Measurements from ENCODE around the gene MMEL1. TPM values are rescaled to one million over a fixed set of nuclear protein-coding genes. Genes with fewer than 3 reads are reported as not detected.

The MMEL1 gene
- polyA plus RNA-seq, 1 of the 3 experiments (the other 2 are of a cell fraction), result 0.16 TPM

- ChIA-PET CTCF (interaction anchor here (1.2 kb wide), 1 partner anchor 10 kb away, joined by 5 read pairs; no protein-coding TSS in a partner anchor), POLR2A (no interaction called here)
- no peak overlapping the region for H3K4me3 ChIP-seq (ENCODE audit: low read depth in 2 of 2, low read length in 1 of 2)
- no peaks in the 10 kb centered on the region for H3K79me2 ChIP-seq (ENCODE audit: insufficient read depth)
- H3K27ac ChIP-seq (ENCODE audit: low read depth in 2 of 2, low read length in 1 of 2), result no peak overlapping the region
- H3K9me2 ChIP-seq, result no peaks in the 10 kb centered on the region
- no peaks in the 10 kb centered on the region for H3K9me3 ChIP-seq
- no peaks in the 10 kb centered on the region for H3K27me3 ChIP-seq (ENCODE audit: insufficient read depth)
- DNase-seq, result peak; percentile 21
- WGBS (ENCODE audit: low lambda C conversion rate), result 100% methylated on average over 3 of the region's 25 CpGs
- no peak overlapping the region for H3K4me2 ChIP-seq
- no peak overlapping the region for H3K9ac ChIP-seq
- no peaks in the 10 kb centered on the region for H3F3A ChIP-seq (replicated peaks; ENCODE audit: insufficient read depth)
- H3K36me3 ChIP-seq (replicated peaks in 1 of 2; ENCODE audit: control insufficient read depth in 1 of 2, insufficient read depth in 2 of 2, low read length in 1 of 2), result no peaks in the 10 kb centered on the region
- H3K4me1 ChIP-seq (ENCODE audit: control insufficient read depth in 1 of 2, insufficient read depth in 2 of 2, low read depth in 1 of 2, low read length in 1 of 2), result no peaks in the 10 kb centered on the region; a peak in 1 of 4 replicates
- TF ChIP-seq SIN3A (IDR thresholded peaks at IDR 0.05; ENCODE audit: borderline replicate concordance, low read depth, low read length), result no peak
- no peak for TF ChIP-seq RFX5 (IDR thresholded peaks at IDR 0.05; ENCODE audit: low read length)
- no peak for TF ChIP-seq GABPA (IDR thresholded peaks at IDR 0.05; ENCODE audit: low read depth)
- TF ChIP-seq TAF1 (IDR thresholded peaks at IDR 0.05; ENCODE audit: borderline replicate concordance, low read depth, low read length), result no peak
- no peak for TF ChIP-seq ZBTB33 (IDR thresholded peaks at IDR 0.05; ENCODE audit: borderline replicate concordance, low read depth)
- no peak for TF ChIP-seq YY1 (IDR thresholded peaks at IDR 0.05; ENCODE audit: low read depth)
- TF ChIP-seq TEAD4 (IDR thresholded peaks at IDR 0.05; ENCODE audit: borderline replicate concordance, insufficient read depth), result no peak
- TF ChIP-seq MXI1 (IDR thresholded peaks at IDR 0.05; ENCODE audit: low read depth, low read length), result no peak
- no peak for TF ChIP-seq NRF1 (IDR thresholded peaks at IDR 0.05; ENCODE audit: low read depth, low read length)
- TF ChIP-seq, protein P1, sequence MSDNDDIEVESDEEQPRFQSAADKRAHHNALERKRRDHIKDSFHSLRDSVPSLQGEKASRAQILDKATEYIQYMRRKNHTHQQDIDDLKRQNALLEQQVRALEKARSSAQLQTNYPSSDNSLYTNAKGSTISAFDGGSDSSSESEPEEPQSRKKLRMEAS (IDR thresholded peaks at IDR 0.05; ENCODE audit: low read depth), result no peak
- TF ChIP-seq EZH2phosphoT487 (IDR thresholded peaks at IDR 0.05; ENCODE audit: borderline replicate concordance, low read depth), result no peak
- TF ChIP-seq FOXJ3 (CRISPR knock-in tag; IDR thresholded peaks at IDR 0.05), result no peak
- TF ChIP-seq EP300 (IDR thresholded peaks at IDR 0.05; ENCODE audit: borderline replicate concordance in 1 of 2, low read depth in 1 of 2, low read length in 1 of 2), result no peak
- no peaks in the 10 kb centered on the region for H4K20me1 ChIP-seq (ENCODE audit: insufficient read depth)
- no peak overlapping the region for H2AFZ ChIP-seq (ENCODE audit: low read depth)
Measured at GRCh38 chr1:2603521-2604155, 29.2 kb downstream of the MMEL1 start.

DNA sequence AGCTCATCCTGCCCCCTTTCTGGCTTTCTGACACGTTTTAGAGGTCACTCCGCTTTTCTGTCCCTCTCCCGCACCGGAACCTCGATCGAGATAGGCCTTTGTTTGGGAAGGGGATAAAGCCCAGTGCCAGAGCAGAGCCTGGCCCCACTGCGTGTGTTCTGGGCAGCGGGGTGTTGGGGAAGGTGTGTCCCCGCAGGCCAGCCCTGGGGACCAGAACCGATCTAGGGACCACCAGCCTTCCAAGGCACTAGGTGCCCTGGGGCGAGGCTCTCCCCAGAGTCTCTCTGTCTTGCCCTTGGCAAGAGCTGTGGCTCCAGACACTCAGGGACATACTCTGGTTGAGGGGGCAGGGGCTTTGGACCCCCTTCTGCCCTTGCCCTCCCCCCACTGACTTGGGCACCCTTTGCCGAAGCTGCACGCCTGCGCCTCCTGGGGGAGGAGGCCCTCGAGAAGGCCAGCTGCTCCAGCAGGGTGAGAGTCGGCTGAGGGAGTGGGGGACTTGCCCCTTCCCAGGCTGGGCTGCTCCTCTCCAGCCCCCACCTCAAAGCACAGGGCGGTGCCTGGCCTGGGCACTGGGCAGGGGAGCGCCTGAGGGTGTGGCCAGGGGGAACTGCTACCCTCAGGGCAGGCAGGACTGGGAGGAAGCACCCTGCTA lies 29.8 kb downstream of the MMEL1 start:
- no peaks in the 10 kb centered on the region for H3K79me2 ChIP-seq (ENCODE audit: insufficient read depth)
- peak; percentile 17 for DNase-seq
- H4K20me1 ChIP-seq (ENCODE audit: insufficient read depth), result no peaks in the 10 kb centered on the region
- H3K27ac ChIP-seq (ENCODE audit: low read depth in 2 of 2, low read length in 1 of 2), result no peak overlapping the region
- no peaks in the 10 kb centered on the region for H3K36me3 ChIP-seq (replicated peaks in 1 of 2; ENCODE audit: control insufficient read depth in 1 of 2, insufficient read depth in 2 of 2, low read length in 1 of 2)
- 52% methylated on average over 13 of the region's 18 CpGs for WGBS (ENCODE audit: low lambda C conversion rate)
- H3K4me3 ChIP-seq (ENCODE audit: low read depth in 2 of 2, low read length in 1 of 2), result no peak overlapping the region
- H3K9me2 ChIP-seq, result no peaks in the 10 kb centered on the region
- CTCF ChIA-PET, result no interaction called here
- H3K4me1 ChIP-seq (ENCODE audit: control insufficient read depth in 1 of 2, insufficient read depth in 2 of 2, low read depth in 1 of 2, low read length in 1 of 2), result no peaks in the 10 kb centered on the region; a peak in 1 of 4 replicates
- no peak overlapping the region for H2AFZ ChIP-seq (ENCODE audit: low read depth)
- H3K9me3 ChIP-seq, result no peaks in the 10 kb centered on the region
- H3F3A ChIP-seq (replicated peaks; ENCODE audit: insufficient read depth), result no peaks in the 10 kb centered on the region
- H3K9ac ChIP-seq, result no peak overlapping the region
- POLR2A ChIA-PET, result interaction anchor here (0.6 kb wide), 1 partner anchor 14 kb away, joined by 4 read pairs; no protein-coding TSS in a partner anchor
- no peak overlapping the region for H3K4me2 ChIP-seq
- H3K27me3 ChIP-seq (ENCODE audit: insufficient read depth), result no peaks in the 10 kb centered on the region
- TF ChIP-seq SIN3A (IDR thresholded peaks at IDR 0.05; ENCODE audit: borderline replicate concordance, low read depth, low read length), result no peak
